IMR-90 (cell line): ENCODE results near the gene MEDAG. TPM values are rescaled to one million over a fixed set of nuclear protein-coding genes. Genes with fewer than 3 reads are reported as not detected.

ENCODE experiments used
- ATAC-seq: fragments of 200-7000 bp; cut with Tn5 transposase; 2 replicates; pipeline ENCODE4 v1.9.1; 2020; ENCODE audit warnings: low read depth, mild to moderate bottlenecking, moderate library complexity
- BruUV-seq: library from RNA; stranded (reverse); fragments of 400-500 nt; replicated peaks from 2 replicates; lab custom pipeline; 2021; lab: Mats Ljungman, UMichigan
- CTCF ChIA-PET: fragments of 300-600 bp; formaldehyde crosslinking; extraction: SDS; loops from one replicate; lab custom pipeline; 2021; ENCODE audit warnings: antibody characterized with exemption; lab: Yijun Ruan, JAX
- POLR2A ChIA-PET: fragments of 300-600 bp; sonication (Branson Sonifier 250); formaldehyde crosslinking; loops from one replicate; lab custom pipeline; 2022; ENCODE audit warnings: antibody characterized with exemption; ENCODE audit not compliant: unreplicated experiment; lab: Charles Lee
- DNase-seq: peaks from one replicate; pipeline ENCODE4 v3.0.0; 2013
- H2AFZ ChIP-seq: replicated peaks from 2 replicates; pipeline ENCODE3; 2013; ENCODE audit warnings: low read length, mild to moderate bottlenecking; ENCODE audit not compliant: poor library complexity
- H2AK5ac ChIP-seq: 2 replicates; pipeline ENCODE4 v1.6.1; 2013; ENCODE audit warnings: low read depth, low read length, inconsistent platforms
- H2AK9ac ChIP-seq: replicated peaks from 2 replicates; pipeline ENCODE3; 2013; ENCODE audit warnings: mild to moderate bottlenecking, low read depth, low read length, moderate library complexity; ENCODE audit not compliant: poor library complexity
- H2BK120ac ChIP-seq: 2 replicates; pipeline ENCODE4 v1.6.1; 2013; ENCODE audit warnings: low read depth, low read length, inconsistent platforms
- H2BK15ac ChIP-seq: 3 replicates; pipeline ENCODE4 v1.6.1; 2013; ENCODE audit warnings: low read depth, low read length, inconsistent platforms
- H2BK20ac ChIP-seq: 2 replicates; pipeline ENCODE4 v1.6.1; 2013; ENCODE audit warnings: low read depth, mild to moderate bottlenecking, inconsistent platforms, low read length, moderate library complexity
- H2BK5ac ChIP-seq: 2 replicates; pipeline ENCODE4 v1.6.1; 2013; ENCODE audit warnings: mild to moderate bottlenecking, low read depth, low read length, inconsistent platforms; ENCODE audit not compliant: poor library complexity, severe bottlenecking
- H3K14ac ChIP-seq: replicated peaks from 2 replicates; pipeline ENCODE4 v1.6.1; 2013; ENCODE audit warnings: low read depth, low read length, inconsistent platforms
- H3K18ac ChIP-seq: 2 replicates; pipeline ENCODE4 v1.6.1; 2013; ENCODE audit warnings: low read depth, low read length, control low read depth
- H3K23ac ChIP-seq: 2 replicates; pipeline ENCODE4 v1.6.1; 2013; ENCODE audit warnings: low read depth, low read length, inconsistent platforms
- H3K27ac ChIP-seq: 2 replicates; pipeline ENCODE4 v1.5.1; 2013; ENCODE audit warnings: mild to moderate bottlenecking, control low read depth, low read length; ENCODE audit not compliant: insufficient read depth
- H3K27me3 ChIP-seq: 2 replicates; pipeline ENCODE4 v1.6.1; 2013; ENCODE audit warnings: low read length; ENCODE audit not compliant: control insufficient read depth, insufficient read depth
- H3K36me3 ChIP-seq: 2 replicates; pipeline ENCODE4 v1.6.1; 2013; ENCODE audit warnings: low read length, mixed read lengths; ENCODE audit not compliant: control insufficient read depth, insufficient read depth
- H3K4ac ChIP-seq: 2 replicates; pipeline ENCODE4 v1.6.1; 2013; ENCODE audit warnings: low read depth, low read length, inconsistent platforms
- H3K4me1 ChIP-seq: 2 replicates; pipeline ENCODE4 v1.6.1; 2013; ENCODE audit warnings: low read length, mixed read lengths; ENCODE audit not compliant: control insufficient read depth, insufficient read depth
- H3K4me2 ChIP-seq: 2 replicates; pipeline ENCODE4 v1.6.1; 2013; ENCODE audit warnings: low read depth, mild to moderate bottlenecking, control low read depth, low read length, moderate library complexity
- H3K4me3 ChIP-seq: 2 replicates; pipeline ENCODE4 v1.5.1; 2013; ENCODE audit warnings: low read depth, mild to moderate bottlenecking, control low read depth, low read length, moderate library complexity; ENCODE audit not compliant: insufficient read depth
- H3K56ac ChIP-seq: 2 replicates; pipeline ENCODE4 v1.6.1; 2013; ENCODE audit warnings: low read length, inconsistent platforms; ENCODE audit not compliant: insufficient read depth; ENCODE audit errors: extremely low read depth
- H3K79me1 ChIP-seq, 2 experiments: 2 replicates each; pipeline ENCODE4 v1.6.1; 2013; ENCODE audit warnings: low read length in 2 of 2, inconsistent platforms in 1 of 2, low read depth in 1 of 2
- H3K9ac ChIP-seq: 2 replicates; pipeline ENCODE4 v1.6.1; 2013; ENCODE audit warnings: low read depth, low read length, control low read depth
- H3K9me1 ChIP-seq: 2 replicates; pipeline ENCODE4 v1.6.1; 2013; ENCODE audit warnings: low read length, inconsistent platforms; ENCODE audit not compliant: insufficient read depth
- H3K9me3 ChIP-seq: 2 replicates; pipeline ENCODE4 v1.6.1; 2013; ENCODE audit warnings: low read length; ENCODE audit not compliant: control insufficient read depth, insufficient read depth
- H4K20me1 ChIP-seq: 2 replicates; pipeline ENCODE4 v1.6.1; 2013; ENCODE audit warnings: low read length, inconsistent platforms; ENCODE audit not compliant: insufficient read depth
- H4K5ac ChIP-seq: 2 replicates; pipeline ENCODE4 v1.6.1; 2013; ENCODE audit warnings: mild to moderate bottlenecking, low read depth, low read length, control low read depth
- H4K8ac ChIP-seq, 2 experiments: 2 replicates each; pipeline ENCODE4 v1.6.1; 2013; ENCODE audit warnings: low read depth in 2 of 2, low read length in 2 of 2, control low read depth in 1 of 2, inconsistent platforms in 1 of 2
- H4K91ac ChIP-seq: 2 replicates; pipeline ENCODE4 v1.6.1; 2013; ENCODE audit warnings: low read depth, low read length, inconsistent platforms; ENCODE audit not compliant: insufficient read depth
- BHLHE40 ChIP-seq: fragments of 150-350 bp; IDR thresholded peaks from 2 replicates; pipeline ENCODE4 v1.6.1; 2016; ENCODE audit warnings: mild to moderate bottlenecking, low read depth, low read length
- CEBPB ChIP-seq: IDR thresholded peaks from 2 replicates; pipeline ENCODE4 v1.6.1; 2012; ENCODE audit warnings: low read depth, low read length, improper control_type of control experiment
- CHD1 ChIP-seq: IDR thresholded peaks from 2 replicates; pipeline ENCODE4 v1.6.1; 2012; ENCODE audit warnings: low read depth, low read length, improper control_type of control experiment
- CTCF ChIP-seq: conservative IDR thresholded peaks from 2 replicates; pipeline ENCODE4 v1.5.1; 2012; ENCODE audit warnings: mild to moderate bottlenecking, low read depth, low read length, improper control_type of control experiment
- FOS ChIP-seq: fragments of 150-350 bp; IDR thresholded peaks from 2 replicates; pipeline ENCODE4 v1.6.1; 2016; ENCODE audit warnings: low read depth, low read length
- MAFK ChIP-seq: IDR thresholded peaks from 2 replicates; pipeline ENCODE4 v1.6.1; 2012; ENCODE audit warnings: low read depth, low read length, improper control_type of control experiment
- MAZ ChIP-seq: IDR thresholded peaks from 2 replicates; pipeline ENCODE4 v1.6.1; 2012; ENCODE audit warnings: low read depth, mild to moderate bottlenecking, low read length, improper control_type of control experiment, moderate library complexity, borderline replicate concordance
- MXI1 ChIP-seq: IDR thresholded peaks from 2 replicates; pipeline ENCODE4 v1.6.1; 2012; ENCODE audit warnings: low read depth, mild to moderate bottlenecking, low read length, moderate library complexity, borderline replicate concordance
- NFE2L2 ChIP-seq: fragments of 150-350 bp; IDR thresholded peaks from 2 replicates; pipeline ENCODE4 v1.6.1; 2016; ENCODE audit warnings: low read depth, mild to moderate bottlenecking, low read length
- POLR2A ChIP-seq: IDR thresholded peaks from 2 replicates; pipeline ENCODE4 v1.6.1; 2012; ENCODE audit warnings: mild to moderate bottlenecking, low read depth, low read length
- RAD21 ChIP-seq: IDR thresholded peaks from 2 replicates; pipeline ENCODE4 v1.6.1; 2012; ENCODE audit warnings: low read length, improper control_type of control experiment
- RCOR1 ChIP-seq: IDR thresholded peaks from 2 replicates; pipeline ENCODE4 v1.6.1; 2012; ENCODE audit warnings: mild to moderate bottlenecking, low read length, improper control_type of control experiment; ENCODE audit not compliant: insufficient replicate concordance
- RFX5 ChIP-seq: IDR thresholded peaks from 2 replicates; pipeline ENCODE4 v1.8.0; 2012; ENCODE audit warnings: low read depth, mild to moderate bottlenecking, low read length, moderate library complexity
- SMC3 ChIP-seq: fragments of 150-350 bp; IDR thresholded peaks from 2 replicates; pipeline ENCODE4 v1.6.1; 2016; ENCODE audit warnings: low read depth, mild to moderate bottlenecking, antibody characterized with exemption, low read length, moderate library complexity
- WGBS, 2 experiments: methylation state at CpG; one replicate each; pipeline versions ENCODE4 v1.1.5 to v1.1.7; 2013; ENCODE audit warnings: missing lambda C conversion rate in 2 of 2; ENCODE audit not compliant: insufficient read length in 1 of 2; ENCODE audit errors: extremely low coverage in 2 of 2; 5-methylcytosine and 5-hydroxymethylcytosine counted together
- dilution Hi-C: fragments of 300-500 bp; cut with HindIII; formaldehyde crosslinking; loops from one replicate; pipeline ENCODE4 v1.14.3; 2018; ENCODE audit warnings: low sequenced_read_pairs; ENCODE audit not compliant: unreplicated experiment
- in situ Hi-C: fragments of 300-500 bp; cut with MboI; formaldehyde crosslinking; loops from 3 replicates; pipeline ENCODE4 v1.14.3; 2019; ENCODE audit warnings: low sequenced_read_pairs, inconsistent platforms, mixed read lengths
- intact Hi-C: fragments of 100-400 bp; cut with micrococcal nuclease; formaldehyde crosslinking; loops from 2 replicates; pipeline ENCODE4 v1.10.0; 2022
- polyA plus RNA-seq, 3 experiments: library from polyadenylated mRNA; depleted of rRNA; stranded (reverse); fragments of >200 nt; gene quantifications; 2 replicates each; pipeline ENCODE4 v1.2.3, GENCODE V29; 2012; ENCODE audit warnings: low replicate concordance in 1 of 3
- total RNA-seq: library from RNA; depleted of rRNA; stranded (reverse); fragments of >200 nt; gene quantifications from 2 replicates; pipeline ENCODE4 v1.2.3, GENCODE V29; 2012
- TF ChIP-seq, protein P1 (sequence below): fragments of 150-350 bp; IDR thresholded peaks from 2 replicates; pipeline ENCODE4 v1.6.1; 2017; ENCODE audit warnings: mild to moderate bottlenecking, antibody characterized with exemption, low read length, low read depth

The MEDAG gene
- total and polyA plus RNA-seq, 2 of the 4 experiments (the other 2 are of a cell fraction) = 0.32 to 0.36 TPM

DNA sequence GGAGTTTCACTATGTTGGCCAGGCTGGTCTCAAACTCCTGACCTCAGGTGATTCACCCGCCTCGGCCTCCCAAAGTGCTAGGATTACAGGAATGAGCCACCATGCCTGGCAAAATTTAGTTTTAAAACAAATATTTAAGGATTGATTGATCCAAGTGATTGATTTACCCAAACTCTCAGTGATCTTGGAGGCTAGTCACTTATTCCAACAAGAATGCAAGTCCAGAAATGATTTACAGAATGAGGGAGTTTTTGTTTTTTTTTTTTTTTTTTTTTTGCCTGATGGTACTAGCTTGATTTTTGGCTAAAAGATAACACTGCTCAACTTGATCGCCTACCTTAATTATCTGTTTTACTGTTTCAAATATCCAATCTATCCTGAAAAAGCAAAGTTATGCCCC lies 20.7 kb downstream of the MEDAG start:
- Histone ChIP-seq H2BK20ac (no peak overlapping the region), H2BK5ac (no peak overlapping the region), H3K9me3 (no peaks in the 10 kb centered on the region), H3K27ac (no peak overlapping the region), H3K79me1 (no peaks in the 10 kb centered on the region), H3K27me3 (peaks cover 3% of the 10 kb centered on the region; the same call in 1 of the 2 replicates), H3K14ac (no peak overlapping the region), H2BK15ac (no peak overlapping the region), H2AK9ac (no peak overlapping the region), H3K18ac (no peak overlapping the region), H3K9me1 (no peaks in the 10 kb centered on the region), H4K5ac (no peak overlapping the region), H3K4me2 (no peak overlapping the region), H3K9ac (no peak overlapping the region), H3K36me3 (no peaks in the 10 kb centered on the region), H2AFZ (no peak overlapping the region), H2AK5ac (no peak overlapping the region), H4K8ac (no peak overlapping the region), H2BK120ac (no peak overlapping the region), H4K91ac (no peak overlapping the region), H3K4me1 (no peaks in the 10 kb centered on the region), H3K56ac (no peak overlapping the region), H3K23ac (no peak overlapping the region), H4K20me1 (no peaks in the 10 kb centered on the region), H3K4ac (no peak overlapping the region), H3K4me3 (no peak overlapping the region)
- TF ChIP-seq BHLHE40 (no peak), MAZ (no peak), NFE2L2 (no peak), RFX5 (no peak), MXI1 (no peak), POLR2A (no peak), RAD21 (no peak), SMC3 (no peak), MAFK (no peak), CHD1 (no peak), CTCF (no peak), RCOR1 (no peak), CEBPB (no peak), FOS (no peak)
- TF ChIP-seq, protein P1, sequence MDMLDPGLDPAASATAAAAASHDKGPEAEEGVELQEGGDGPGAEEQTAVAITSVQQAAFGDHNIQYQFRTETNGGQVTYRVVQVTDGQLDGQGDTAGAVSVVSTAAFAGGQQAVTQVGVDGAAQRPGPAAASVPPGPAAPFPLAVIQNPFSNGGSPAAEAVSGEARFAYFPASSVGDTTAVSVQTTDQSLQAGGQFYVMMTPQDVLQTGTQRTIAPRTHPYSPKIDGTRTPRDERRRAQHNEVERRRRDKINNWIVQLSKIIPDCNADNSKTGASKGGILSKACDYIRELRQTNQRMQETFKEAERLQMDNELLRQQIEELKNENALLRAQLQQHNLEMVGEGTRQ = no peak
- BruUV-seq = no TSS peak
- intact Hi-C loops = no loop called here
- ChIA-PET POLR2A (no interaction called here), CTCF (no interaction called here)
- no CpG with 5 or more reads among the region's 3 CpGs for WGBS, 2 experiments
- in situ Hi-C loops = no loop called here
- no peak for ATAC-seq
- dilution Hi-C loops = no loop called here
- DNase-seq = no peak
